Choroid plexus epithelial cell (primary cell): ENCODE results near the gene ALG10B.
"Not testable (repeated sequence)": the region's sequence is repeated elsewhere in the genome, so short reads cannot be mapped to it uniquely, and the experiment has no call there.

Experiments used
- DNase-seq: peaks from one replicate; pipeline ENCODE4 v3.0.0-alpha.2; 2010; ENCODE audit warnings: low read depth
- H3K4me3 ChIP-seq: 2 replicates; pipeline ENCODE4 v1.5.1; 2011; ENCODE audit warnings: low read depth, mild to moderate bottlenecking, control low read depth, low read length, moderate library complexity
- TF ChIP-seq, protein P1 (sequence below): conservative IDR thresholded peaks from 2 replicates; pipeline ENCODE4 v1.5.1; 2011; ENCODE audit warnings: low read depth, mild to moderate bottlenecking, control low read depth, inconsistent platforms, low read length, moderate library complexity

ALG10B gene, protein sequence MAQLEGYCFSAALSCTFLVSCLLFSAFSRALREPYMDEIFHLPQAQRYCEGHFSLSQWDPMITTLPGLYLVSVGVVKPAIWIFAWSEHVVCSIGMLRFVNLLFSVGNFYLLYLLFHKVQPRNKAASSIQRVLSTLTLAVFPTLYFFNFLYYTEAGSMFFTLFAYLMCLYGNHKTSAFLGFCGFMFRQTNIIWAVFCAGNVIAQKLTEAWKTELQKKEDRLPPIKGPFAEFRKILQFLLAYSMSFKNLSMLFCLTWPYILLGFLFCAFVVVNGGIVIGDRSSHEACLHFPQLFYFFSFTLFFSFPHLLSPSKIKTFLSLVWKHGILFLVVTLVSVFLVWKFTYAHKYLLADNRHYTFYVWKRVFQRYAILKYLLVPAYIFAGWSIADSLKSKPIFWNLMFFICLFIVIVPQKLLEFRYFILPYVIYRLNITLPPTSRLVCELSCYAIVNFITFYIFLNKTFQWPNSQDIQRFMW

DNA sequence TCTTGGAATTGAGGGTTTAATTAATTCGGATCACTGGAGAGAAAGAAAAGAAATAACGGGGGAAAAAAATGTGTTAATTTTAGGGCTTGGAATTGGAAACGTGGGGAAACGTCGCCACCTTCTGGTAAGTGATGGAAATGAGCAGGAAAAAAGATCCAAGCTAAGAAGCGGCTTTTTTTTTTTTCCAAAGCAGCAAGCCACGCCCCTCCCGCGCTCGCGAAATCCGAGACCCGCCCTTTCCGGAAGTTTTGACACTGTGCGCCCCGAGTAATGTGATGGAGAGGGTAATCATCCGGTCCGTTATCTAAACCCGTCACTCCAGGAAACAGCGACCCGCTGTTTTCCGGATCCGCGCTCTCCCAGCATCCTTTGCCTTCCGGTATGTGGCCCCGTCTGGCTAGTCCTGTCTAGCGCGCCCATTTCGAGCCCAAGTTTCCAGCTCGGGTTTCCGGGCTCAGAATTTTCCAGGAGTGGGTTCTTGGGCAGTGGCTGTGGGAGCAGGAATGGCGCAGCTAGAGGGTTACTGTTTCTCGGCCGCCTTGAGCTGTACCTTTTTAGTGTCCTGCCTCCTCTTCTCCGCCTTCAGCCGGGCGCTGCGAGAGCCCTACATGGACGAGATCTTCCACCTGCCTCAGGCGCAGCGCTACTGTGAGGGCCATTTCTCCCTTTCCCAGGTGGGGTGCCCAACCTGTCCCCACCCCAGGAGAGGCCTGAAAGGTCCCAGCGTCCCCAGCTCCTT lies at the start of gene ALG10B:
TSS of gene ALG10B (plus strand) at position 384 of the 739 bp plus-strand sequence. CDS start at position 504, 120 bp downstream.
- peak; percentile 98 for DNase-seq
- peak within 1 kb of the TSS; percentile 84 for H3K4me3 ChIP-seq
- TF ChIP-seq, protein P1, sequence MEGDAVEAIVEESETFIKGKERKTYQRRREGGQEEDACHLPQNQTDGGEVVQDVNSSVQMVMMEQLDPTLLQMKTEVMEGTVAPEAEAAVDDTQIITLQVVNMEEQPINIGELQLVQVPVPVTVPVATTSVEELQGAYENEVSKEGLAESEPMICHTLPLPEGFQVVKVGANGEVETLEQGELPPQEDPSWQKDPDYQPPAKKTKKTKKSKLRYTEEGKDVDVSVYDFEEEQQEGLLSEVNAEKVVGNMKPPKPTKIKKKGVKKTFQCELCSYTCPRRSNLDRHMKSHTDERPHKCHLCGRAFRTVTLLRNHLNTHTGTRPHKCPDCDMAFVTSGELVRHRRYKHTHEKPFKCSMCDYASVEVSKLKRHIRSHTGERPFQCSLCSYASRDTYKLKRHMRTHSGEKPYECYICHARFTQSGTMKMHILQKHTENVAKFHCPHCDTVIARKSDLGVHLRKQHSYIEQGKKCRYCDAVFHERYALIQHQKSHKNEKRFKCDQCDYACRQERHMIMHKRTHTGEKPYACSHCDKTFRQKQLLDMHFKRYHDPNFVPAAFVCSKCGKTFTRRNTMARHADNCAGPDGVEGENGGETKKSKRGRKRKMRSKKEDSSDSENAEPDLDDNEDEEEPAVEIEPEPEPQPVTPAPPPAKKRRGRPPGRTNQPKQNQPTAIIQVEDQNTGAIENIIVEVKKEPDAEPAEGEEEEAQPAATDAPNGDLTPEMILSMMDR, result peak; percentile 69

DNA sequence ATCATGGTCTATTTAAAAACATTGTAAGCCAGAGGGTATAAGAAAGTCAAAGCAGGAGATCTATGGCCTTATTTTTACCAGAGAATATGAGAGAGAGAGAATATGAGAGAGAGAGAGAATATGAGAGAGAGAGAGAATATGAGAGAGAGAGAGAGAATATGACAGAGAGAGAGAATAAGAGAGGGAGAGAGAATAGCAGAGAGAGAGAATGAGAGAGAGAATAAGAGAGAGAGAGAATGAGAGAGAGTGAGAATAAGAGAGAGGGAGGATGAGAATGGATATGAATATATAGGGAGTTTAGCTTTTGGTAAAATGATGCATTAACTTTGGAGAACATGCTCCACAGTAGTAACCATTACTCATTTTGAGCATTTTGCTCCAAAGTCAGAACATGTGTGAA lies 48.0 kb upstream of the ALG10B start:
- TF ChIP-seq, protein P1, result no peak
- no peak for DNase-seq
- no peak overlapping the region for H3K4me3 ChIP-seq

DNA sequence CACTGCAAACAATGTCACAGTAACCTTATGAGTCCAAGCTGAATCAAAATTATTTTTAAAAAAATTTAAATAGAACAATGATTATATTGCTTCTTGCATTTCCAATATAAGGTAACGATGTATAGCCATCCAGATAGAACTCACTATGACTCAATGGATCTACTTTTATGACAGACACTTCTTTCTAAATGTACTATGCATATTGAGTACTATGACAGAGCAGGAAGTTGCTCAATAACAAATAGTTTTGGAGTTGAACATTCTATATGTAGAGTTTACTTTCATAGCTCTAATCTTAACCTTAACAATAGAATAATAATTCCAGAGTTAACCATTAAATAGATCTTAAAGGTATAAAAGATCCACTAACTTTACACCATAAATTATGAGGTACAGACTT lies 46.7 kb upstream of the ALG10B start:
- no peak for DNase-seq
- TF ChIP-seq, protein P1, result no peak
- H3K4me3 ChIP-seq, result no peak overlapping the region

DNA sequence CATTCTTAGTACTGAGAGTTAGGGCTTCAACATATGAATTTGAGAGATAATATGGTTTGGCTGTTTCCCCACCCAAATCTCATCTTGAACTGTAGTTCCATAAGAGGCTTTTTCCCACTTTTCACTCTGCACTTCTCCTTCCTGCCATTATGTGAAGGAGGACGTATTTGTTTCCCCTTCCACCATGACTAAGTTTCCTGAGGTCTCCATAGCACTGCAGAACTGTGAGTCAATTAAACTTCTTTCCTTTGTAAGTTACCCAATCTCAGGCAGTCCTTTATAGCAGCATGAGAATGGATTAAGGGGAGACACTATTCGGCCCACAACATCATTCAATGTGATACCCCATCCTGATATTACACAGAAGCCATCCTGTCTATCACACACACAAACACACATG lies 36.8 kb upstream of the ALG10B start:
- DNase-seq, result no peak

DNA sequence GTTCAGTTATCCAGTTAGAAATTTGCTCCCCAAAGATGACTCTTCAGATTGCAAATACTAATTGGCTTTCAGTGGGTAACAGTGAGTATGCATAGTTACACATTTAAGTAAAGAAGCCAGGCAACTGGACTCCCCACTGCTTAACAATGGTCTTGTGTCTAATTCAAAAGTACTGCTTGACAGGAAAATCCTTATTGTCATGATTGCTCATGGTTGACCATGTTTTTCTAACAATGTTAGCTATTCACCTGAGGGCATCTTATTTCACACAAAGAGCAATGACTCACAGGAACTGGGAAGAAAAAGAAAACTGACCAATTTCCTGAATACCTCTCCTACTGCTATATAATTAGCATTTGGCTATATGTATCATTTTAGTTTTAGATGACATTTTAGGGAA lies 33.7 kb upstream of the ALG10B start:
- DNase-seq, result no peak
- H3K4me3 ChIP-seq, result no peak overlapping the region
- TF ChIP-seq, protein P1, result no peak

More for the DNA sequence above, 36.8 kb upstream of the ALG10B start:
- H3K4me3 ChIP-seq, result no peak overlapping the region
- TF ChIP-seq, protein P1, result no peak

DNA sequence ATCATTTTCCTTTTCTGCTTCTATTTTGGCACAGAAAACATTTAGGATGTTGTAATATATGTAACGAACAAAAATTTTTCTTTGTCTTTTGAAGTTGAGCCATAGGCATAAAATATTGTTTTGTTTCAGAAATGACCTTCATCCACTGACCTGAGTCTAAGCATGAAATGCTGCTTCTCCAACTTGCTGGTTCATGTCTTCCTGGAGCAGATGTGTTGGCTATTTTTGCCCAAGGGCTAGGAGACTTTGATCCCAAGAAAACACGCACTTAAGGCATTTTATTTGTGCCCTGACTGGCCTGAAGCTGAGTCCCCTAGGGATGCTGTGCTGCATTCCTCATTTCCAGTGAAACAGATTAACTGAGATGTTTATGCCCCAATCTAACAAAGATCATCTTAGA lies 27.2 kb upstream of the ALG10B start:
- DNase-seq, result no peak
- TF ChIP-seq, protein P1, result no peak
- no peak overlapping the region for H3K4me3 ChIP-seq

DNA sequence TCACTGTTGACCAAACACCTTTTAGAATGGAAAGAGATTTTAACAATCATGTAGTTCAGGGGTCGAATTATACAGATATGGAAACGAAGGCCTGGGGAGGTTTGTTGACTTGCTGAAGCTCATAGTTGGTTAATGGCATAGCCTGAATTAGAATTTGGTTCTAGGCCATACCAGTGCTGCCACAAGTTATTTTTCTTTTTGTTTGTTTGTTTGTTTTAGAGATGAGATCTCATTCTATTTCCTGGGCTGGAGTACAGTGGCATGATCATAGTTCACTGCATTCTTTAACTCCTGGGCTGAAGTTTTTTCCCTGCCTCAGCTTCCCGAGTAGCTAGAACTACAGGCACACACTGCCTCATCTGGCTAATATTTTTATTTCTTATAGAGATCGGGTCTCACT lies 25.4 kb upstream of the ALG10B start:
- DNase-seq, result no peak
- no peak overlapping the region for H3K4me3 ChIP-seq
- TF ChIP-seq, protein P1, result no peak

DNA sequence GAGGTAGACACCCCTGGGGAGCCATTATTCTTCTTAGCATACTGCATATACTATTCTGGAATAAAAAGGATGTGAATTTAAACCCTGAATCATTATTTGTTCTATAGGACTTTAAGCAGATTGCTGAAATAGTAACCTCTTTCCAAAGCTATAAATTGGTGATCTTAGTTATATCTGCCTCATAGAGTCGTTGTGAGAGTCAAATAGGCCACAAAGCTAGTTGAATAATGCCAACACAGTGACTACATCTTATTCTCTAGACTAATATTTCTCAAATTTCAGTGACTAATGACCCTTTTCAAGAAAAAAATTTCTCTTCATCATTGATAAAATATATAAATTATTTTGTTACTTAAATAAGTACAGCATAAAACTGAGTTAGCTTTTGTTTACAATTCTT lies 13.6 kb upstream of the ALG10B start:
- H3K4me3 ChIP-seq, DNase-seq: not testable (repeated sequence)

DNA sequence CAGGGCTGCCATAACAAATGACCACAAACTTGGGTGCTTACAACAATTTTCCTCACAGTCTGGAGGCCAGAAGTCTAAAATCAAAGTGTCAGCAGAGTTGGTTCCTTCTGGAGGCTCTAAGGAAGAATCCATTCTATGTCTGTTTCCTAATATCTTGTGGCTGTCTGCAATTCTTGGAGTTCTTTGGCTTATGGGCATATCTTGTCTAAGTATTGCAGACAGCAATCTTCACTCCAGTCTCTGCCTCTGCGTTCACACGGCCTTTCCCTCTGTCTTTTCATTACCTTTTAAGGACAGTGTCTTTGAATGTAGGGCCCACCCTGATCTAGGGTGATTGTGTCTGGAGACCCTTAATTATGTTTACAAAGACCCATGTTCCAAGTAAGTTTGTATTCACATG lies 5.4 kb downstream of the ALG10B start:
- not testable (repeated sequence) for DNase-seq, H3K4me3 ChIP-seq
